ENCODE data around the gene PRKCZ.
"Not testable (repeated sequence)": the region's sequence is repeated elsewhere in the genome, so short reads cannot be mapped to it uniquely, and the experiment has no call there.

The PRKCZ gene

DNA sequence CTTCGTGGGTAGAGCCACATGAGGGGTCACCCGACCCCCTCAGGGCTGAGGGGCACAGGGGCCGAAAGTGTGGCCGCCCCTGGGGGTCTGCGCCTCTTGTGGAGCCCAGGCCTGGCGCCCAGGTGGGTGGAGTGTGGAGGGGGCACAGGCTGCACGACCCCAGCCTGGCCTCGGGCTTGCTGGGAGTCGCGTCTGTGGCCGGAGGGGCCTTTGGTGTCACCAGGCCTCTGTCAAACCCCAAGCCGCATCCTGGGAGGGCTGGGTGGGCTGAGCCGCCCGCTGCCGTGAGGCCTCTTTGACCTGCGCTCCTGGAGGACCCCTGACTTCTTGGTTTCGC, 83.6 kb downstream of the PRKCZ start:
- DNase-seq (ENCODE audit: low read depth in 1 of 2, low spot score in 1 of 2), result no peak

DNA sequence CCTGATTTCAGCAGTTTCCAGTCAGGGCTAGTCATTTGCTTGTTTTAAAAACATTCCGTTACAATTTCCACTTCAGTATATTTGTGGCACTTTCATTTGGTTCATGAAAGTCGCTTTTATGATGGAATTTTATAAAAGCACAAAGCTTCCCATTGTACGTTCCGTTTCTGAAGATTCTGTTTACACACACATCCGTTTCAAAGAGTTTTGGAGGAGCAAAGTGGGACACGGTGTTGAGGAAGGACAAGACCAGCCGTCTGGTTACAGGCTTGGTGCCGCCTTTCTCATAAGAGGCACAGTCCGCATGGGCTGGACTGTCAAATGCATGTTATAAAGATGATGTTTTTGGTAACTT, 84.0 kb downstream of the PRKCZ start:
- DNase-seq (ENCODE audit: low read depth in 1 of 2, low spot score in 1 of 2), result no peak

DNA sequence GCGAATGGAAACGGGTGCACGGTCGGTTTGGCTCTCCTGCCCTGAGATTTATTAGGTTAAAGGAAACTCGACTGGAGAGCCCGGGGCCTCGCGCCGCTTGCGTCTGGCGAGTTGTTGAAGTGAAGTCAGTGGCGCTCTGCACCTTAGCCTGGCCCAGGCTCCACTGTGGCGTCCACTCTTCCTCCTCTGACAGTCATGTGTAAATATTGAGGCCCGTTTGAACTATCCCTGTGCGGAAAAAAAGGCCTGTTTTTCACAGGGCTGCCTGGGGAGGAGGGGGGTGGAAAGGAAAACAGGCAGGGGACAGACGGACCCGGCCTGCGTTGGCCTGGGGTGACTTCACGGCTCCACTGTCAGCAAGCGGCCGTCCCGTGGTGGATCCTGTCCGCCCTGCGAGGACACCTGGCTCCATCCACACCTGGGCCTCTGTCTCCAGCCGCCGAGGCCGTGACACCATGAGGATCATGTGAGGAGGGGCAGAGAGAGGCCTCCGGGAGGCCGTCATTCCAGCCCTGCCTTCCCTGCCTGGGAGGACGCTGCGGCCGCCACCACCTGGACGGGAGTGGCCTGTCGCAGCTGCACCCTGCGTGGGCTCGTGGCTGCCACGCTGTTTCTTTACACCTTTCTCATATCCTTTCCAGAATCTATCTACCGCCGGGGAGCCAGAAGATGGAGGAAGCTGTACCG, 84.6 kb downstream of the PRKCZ start:
- no peak for DNase-seq (ENCODE audit: low read depth in 1 of 2, low spot score in 1 of 2)

DNA sequence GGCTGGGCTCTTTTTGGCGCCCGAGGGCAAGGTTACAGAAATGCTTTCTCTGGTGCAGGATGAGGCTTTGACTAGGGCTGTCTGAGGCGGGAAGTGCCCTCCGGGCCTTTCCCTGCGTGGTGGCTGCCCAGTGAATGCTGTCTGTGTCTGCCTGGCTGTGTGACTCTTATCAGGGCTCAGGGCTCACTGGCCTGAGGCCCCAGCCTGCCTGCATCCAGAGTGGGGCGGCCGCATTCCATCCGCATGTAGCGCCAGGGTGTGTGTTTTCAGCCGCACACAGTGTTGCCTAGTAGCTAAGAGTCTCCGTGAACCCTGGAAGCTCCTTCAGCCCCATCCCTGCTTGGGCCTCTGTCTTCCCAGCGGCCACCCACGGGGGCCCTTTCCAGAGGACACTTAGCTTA, 85.2 kb downstream of the PRKCZ start:
- no peak for DNase-seq (ENCODE audit: low read depth in 1 of 2, low spot score in 1 of 2)

DNA sequence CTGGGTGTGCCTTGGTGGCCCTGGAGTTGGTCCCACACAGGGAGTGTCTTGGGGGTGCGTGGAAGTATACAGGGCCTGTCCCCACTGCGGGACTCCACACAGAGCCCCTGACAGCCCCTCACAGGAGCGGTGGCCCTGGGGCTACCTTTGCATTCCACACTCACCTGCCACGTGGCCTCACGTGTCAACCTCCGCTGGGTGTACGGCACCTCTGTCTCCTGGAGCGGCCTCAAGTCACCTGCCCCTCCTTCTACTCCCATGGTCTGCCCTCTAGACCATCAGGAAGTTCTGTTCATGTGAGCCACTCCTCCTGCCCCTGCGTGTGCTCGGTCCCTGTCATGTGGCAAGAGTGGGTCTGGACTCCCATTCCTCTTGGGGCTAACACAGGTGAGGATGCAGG, 85.7 kb downstream of the PRKCZ start:
- DNase-seq (ENCODE audit: low read depth in 1 of 2, low spot score in 1 of 2), result no peak

DNA sequence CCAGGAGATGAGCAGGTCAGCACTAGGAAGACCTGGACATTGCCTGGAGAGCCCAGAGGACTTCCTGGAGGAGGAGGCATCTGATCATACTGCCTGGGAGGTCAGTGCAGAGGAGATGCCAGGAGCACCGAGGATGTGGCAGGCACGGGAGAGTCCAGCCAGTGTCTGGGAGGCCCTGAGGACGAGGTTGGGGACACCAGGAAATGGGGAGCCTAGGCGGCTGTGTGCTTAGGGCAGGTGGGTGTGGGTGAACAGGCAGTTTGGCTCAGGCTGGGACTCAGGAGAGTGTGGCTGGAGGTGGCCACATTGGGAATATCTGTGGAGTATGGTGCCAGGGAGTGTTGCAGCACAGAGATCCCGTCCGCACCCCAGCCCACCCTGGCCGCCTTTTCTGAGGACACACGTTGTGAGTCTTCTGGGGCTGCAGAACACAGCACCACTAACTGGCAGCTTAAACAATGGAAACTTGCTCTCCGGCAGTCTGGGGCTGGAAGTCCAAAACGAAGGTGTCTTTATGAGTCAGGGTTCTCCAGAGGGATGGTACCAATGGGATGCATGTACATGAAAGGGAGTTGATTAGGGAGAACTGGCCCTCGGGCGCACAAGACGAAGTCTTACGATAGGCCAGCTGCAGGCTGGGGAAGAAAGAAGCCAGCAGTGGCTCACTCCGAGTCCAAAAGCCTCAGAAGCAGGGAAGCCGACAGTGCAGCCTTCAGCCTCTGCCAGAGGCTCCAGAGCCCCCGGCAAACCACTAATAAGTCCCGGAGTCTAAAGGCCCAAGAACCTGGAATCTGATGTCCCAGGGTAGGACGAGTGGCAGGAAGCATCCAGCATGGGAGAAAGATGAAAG, 86.4 kb downstream of the PRKCZ start:
- DNase-seq (ENCODE audit: low read depth in 1 of 2, low spot score in 1 of 2), result no peak

DNA sequence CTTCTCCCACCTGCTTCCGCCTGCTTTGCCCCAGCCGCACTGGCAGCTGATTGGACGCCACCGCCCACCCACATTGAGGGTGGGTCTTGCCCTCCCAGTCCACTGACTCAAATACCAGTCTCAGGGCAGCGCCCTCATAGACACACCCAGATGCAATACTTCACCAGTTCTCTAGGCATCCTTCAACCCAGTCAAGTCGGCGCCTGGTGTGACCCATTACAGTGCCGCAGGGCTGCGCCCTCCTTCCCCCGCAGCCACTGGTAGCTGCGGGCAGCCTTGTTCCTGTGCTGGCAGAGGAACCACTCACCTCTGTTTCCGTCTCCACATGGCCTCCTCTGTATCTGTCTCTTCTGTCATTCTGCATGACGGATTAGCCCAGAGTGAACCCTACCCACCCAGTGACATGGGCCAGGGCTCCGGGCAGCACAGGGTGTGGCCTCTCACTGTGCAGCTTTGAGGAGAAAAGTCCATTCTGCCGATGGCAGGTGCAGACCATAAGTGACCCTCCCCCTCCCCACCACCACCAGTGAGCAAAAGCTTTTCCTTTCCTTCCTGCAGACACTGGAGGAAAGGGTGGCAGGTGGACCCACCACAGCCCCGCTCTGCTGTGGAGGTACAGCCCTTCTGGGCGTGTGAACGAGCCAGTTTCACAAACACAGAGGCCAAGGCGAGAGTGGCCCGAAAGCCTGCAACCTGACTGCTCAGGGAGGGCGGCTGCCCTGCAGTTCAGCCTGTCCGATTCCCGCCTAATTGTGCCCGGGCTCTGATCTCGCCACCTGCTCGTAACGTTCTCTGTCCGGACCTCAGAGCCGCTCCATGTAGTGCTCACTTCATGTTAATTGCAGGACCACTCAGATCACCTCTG, 87.3 kb downstream of the PRKCZ start:
- DNase-seq (ENCODE audit: low read depth in 1 of 2, low spot score in 1 of 2), result no peak

DNA sequence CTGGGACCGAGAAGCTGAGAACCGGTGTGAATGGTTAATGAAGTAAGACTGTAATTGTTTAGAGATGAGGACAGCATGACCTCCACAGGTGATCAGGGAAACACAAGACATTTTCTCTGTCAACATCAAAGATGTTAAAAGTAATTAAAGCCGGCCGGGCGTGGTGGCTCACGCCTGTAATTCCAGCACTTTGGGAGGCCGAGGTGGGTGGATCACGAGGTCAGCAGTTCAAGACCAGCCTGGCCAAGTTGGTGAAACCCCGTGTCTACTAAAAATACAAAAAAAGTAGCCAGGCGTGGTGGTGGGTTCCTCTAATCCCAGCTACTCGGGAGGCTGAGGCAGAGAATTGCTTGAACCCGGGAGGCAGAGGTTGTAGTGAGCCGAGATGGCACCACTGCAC, 88.9 kb downstream of the PRKCZ start:
- not testable (repeated sequence) for DNase-seq (ENCODE audit: low read depth in 1 of 2, low spot score in 1 of 2)

DNA sequence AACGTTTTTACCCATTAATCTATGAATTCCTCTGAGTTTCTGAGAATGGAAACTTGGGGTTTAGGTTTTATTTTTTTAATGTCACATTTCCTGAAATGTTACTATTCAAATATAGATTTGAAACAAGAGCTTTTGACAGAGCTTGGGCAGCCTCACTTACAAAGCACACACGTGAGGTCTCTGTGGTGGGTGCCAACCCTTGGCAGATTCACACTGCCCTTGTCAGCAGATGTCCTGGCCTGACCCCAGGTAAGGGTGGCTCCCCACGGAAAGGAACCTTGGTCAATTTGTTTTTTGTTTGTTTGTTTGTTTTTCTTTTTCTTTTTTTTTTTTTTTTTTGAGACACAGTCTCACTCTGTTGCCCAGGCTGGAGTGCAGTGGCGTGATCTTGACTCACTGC, 90.8 kb downstream of the PRKCZ start:
- no peak for DNase-seq (ENCODE audit: low read depth in 1 of 2, low spot score in 1 of 2)

DNA sequence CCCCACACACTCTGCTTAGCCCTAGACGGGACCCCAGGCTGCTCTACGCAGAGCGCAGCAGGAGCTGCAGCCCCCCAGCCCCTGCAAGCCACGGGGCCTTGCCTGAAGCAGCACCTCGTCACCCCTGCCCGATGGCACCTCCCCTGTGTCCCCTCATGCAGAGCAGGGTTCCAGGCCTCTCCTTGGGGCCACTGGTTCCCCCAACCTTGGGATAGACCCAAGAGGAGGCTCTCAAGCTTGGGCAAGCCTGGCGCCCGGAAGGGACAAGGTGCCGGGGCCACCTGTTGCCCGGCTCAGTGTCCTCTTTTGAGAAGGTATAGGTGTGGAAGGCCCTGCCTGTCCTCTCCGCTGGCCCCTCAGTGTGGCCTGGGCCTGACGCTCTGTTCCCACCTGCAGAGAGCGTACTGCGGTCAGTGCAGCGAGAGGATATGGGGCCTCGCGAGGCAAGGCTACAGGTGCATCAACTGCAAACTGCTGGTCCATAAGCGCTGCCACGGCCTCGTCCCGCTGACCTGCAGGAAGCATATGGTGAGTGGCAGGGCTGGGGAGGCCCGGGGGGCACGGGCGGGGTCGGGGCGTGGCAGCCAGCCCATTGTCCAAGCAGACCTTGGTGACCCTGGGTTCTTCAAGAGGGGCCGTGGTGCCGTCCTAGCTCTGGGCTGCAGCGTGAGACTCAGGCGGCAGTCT, 93.7 kb downstream of the PRKCZ start:
- no peak for DNase-seq (ENCODE audit: low read depth in 1 of 2, low spot score in 1 of 2)

DNA sequence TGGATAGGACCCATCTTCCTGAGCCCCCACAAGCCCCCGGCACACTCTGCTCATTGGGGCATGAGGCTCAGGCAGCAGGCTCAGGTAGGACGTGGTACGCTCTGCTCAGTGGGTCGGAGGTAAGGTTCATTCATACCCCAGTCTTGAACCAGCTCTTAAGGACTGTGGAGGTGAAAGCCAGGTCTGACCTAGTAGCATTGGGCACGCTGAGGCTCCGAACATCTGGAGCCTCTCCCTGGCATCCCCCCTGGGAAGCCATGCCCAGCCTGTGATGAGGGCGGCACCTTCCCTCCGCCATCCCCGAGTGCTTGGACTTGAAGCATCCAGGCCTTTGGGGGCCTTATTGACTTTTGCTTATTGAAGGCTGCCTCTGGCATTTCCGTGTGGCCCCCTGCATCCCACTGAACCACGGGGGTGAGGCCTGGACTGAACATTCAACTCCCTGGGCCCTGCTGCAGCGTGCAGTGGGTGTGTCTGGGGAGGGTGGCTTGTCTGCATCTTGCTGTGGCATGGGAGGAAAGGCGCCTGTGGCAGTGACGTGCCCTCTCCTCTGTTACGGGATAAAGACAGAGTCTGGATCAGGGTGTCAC, 94.4 kb downstream of the PRKCZ start:
- no peak for DNase-seq (ENCODE audit: low read depth in 1 of 2, low spot score in 1 of 2)

DNA sequence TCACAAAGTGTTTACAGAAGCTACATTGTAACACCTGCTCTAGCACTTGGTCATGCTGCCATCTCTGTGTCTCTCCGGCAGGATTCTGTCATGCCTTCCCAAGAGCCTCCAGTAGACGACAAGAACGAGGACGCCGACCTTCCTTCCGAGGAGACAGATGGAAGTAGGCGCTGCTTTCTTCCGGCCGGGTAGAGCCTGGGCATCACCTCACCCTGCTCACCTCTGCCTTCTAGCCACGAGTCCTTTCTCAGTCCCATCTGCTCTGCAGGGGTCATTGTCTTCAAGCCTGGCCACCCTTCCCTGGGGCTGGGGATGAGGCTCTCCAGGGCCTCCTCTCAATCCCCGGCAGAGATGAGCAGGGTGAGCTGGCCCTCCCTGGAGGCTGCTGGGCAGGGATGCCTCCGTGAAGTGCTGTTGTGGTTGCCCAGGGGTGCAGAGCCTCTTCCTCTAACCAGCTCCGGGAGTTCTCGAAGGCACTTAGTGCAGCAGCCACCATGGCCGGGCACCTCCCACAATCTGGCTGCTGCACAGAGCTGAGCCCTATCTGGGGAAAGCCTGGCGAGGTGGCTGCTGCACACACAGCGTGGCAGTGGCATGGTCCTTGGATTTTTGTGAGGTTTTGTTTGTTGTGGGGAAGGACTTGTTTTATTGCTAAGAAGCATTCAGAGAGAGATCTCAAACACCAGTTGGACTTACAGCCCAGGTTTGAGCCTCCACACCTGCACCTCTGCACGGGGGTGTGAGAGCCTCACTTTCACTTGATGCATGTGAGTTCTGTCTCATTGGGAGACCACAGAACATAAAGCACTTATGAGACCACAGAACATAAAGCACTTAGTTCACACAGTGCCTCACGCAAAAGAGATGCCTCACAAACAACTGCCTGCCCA, 96.0 kb downstream of the PRKCZ start:
- DNase-seq (ENCODE audit: low read depth in 1 of 2, low spot score in 1 of 2), result no peak

DNA sequence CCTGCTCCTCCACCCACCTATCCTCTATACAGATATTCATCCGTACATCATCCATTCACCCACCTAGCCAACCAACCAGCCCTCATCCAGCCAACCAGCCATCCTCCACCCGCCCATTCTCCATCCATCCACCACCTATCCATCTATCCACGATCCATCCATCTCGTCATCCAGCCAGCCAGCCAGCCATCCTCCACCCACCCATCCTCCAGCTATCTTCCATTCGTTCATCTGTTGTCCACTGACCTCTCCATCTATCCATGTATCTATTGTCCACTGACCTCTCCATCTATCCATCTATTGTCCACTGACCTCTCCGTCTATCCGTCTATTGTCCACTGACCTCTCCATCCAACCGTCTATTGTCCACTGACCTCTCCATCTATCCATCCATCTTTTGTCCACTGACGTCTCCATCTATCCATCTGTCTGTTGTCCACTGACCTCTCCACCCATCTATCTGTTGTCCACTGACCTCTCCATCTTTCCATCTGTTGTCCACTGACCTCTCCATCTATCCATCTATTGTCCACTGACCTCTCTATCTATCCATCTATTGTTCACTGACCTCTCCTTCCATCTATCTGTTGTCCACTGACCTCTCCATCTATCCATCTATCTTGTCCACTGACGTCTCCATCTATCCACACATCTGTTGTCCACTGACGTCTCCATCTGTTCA, 96.8 kb downstream of the PRKCZ start:
- no peak for DNase-seq (ENCODE audit: low read depth in 1 of 2, low spot score in 1 of 2)

DNA sequence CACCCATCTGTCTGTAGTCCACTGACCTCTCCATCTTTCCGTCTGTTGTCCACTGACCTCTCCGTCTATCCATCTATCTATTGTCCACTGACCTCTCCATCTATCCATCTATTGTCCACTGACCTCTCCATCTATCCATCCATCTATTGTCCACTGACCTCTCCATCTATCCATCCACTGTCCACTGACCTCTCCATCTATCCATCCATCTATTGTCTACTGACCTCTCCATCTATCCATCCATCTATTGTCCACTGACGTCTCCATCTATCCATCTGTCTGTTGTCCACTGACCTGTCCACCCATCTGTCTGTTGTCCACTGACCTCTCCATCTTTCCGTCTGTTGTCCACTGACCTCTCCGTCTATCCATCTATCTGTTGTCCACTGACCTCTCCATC, 97.7 kb downstream of the PRKCZ start:
- DNase-seq (ENCODE audit: low read depth in 1 of 2, low spot score in 1 of 2), result not testable (repeated sequence)

DNA sequence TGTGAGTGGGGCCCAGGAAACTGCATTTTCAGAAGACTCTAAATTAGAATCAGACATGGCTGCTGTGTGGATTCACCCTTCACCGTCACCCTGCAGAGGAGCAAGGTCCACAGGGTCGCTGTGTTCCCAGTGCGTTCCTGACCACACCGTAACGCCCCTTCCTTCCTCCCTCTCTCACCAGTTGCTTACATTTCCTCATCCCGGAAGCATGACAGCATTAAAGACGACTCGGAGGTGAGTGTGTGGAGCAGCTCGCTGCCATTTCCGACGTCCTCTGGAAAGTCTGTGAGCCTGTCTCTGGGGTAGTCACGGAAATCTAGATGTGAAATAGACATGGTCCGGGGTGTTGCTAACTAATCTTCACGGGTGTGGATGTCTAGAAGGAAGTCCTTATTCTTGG, 98.5 kb downstream of the PRKCZ start:
- peak in 1 of 2 donors; percentile 14 for DNase-seq (ENCODE audit: low read depth in 1 of 2, low spot score in 1 of 2)

DNA sequence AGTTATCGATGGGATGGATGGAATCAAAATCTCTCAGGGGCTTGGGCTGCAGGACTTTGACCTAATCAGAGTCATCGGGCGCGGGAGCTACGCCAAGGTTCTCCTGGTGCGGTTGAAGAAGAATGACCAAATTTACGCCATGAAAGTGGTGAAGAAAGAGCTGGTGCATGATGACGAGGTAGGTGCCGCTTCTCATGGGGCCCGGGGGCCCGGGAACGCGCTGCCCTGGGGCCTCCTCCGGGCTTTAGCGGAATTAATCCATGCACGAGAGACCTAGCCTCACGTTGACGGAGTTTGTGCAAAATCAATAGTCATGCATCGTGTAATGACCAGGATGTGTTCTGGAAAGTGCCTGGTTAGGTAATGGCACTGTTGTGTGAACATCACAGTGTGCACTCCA, 100.6 kb downstream of the PRKCZ start:
- DNase-seq (ENCODE audit: low read depth in 1 of 2, low spot score in 1 of 2), result no peak

DNA sequence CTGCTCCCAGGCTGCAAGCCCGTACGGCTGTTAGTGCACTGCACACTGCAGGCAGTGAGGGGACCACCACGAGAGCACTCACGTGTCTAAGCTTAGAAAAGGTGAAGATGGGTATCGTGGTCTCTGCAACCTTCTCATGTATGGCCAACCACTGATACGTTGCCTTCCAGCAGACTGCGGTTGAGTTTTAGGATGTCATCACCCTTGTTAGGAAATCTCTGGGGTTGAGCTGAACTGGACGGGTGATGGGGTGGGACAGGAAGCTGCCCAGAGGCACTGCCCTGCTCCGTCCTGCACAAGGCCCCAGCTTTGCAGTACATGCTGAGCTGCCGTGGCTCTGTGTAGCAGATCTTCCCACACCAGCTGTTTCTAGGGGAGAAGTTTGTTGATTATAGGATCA, 101.0 kb downstream of the PRKCZ start:
- no peak for DNase-seq (ENCODE audit: low read depth in 1 of 2, low spot score in 1 of 2)

DNA sequence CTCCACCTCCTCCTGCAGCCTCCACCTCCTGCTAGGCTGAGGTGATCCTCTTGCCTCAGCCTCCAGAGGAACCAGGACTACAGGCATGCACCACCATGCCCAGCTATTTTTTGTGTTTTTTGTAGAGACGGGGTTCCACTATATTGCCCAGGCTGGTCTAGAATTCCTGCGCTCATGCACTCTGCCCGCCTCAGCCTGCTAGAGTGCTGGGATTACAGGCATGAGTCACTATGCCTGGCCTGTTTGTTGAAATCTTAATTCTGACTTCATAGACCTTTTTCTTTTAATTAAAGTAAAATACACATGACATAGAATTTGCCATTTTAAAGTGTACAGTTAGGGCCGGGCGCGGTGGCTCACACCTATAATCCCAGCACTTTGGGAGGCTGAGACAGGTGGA, 101.7 kb downstream of the PRKCZ start:
- DNase-seq (ENCODE audit: low read depth in 1 of 2, low spot score in 1 of 2), result no peak

DNA sequence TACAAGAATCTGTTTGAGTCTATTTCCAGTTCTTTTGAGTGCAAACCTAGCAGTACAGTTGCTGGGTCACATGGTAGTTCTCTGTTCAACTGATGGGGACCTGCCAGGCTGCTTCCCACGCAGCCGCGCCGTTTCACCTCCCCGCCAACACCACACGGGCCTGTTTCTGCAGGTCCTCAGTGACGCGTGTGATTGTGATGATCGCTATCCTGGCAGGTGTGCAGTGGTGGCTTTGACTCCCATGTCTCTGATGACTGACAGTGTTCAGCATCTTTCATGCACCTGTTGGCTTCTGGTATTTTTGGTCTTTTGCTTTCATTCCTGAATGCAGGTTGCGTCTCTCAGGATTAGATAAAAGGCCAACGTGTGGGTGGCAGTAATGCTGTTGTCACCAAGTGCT, 102.7 kb downstream of the PRKCZ start:
- no peak for DNase-seq (ENCODE audit: low read depth in 1 of 2, low spot score in 1 of 2)

Measured in activated CD4-positive, alpha-beta T cell treated with anti-CD3 and anti-CD28 coated beads, Interleukin-2, amount 50 U/mL, for 24 hours (primary cell).